ENCODE measurements around the gene YBEY.

YBEY gene

GRCh38 chr21:46248827-46249226 lies 37.3 kb upstream of the YBEY start:
- ATAC-seq, result no peak
- TF ChIP-seq ZFP30 (CRISPR knock-in tag; IDR thresholded peaks at IDR 0.05) (no peak), CSDC2 (CRISPR knock-in tag; IDR thresholded peaks at IDR 0.05) (no peak), GLIS3 (CRISPR knock-in tag; IDR thresholded peaks at IDR 0.05) (no peak), POU6F1 (CRISPR knock-in tag; IDR thresholded peaks at IDR 0.05; ENCODE audit: borderline replicate concordance, low read depth) (no peak), BACH2 (CRISPR knock-in tag; IDR thresholded peaks at IDR 0.05; ENCODE audit: borderline replicate concordance) (no peak), ESRRG (CRISPR knock-in tag; IDR thresholded peaks at IDR 0.05) (no peak), RARB (CRISPR knock-in tag; IDR thresholded peaks at IDR 0.05) (no peak)

- TF ChIP-seq ISL1 (CRISPR knock-in tag; IDR thresholded peaks at IDR 0.05) (no peak), OSR1 (CRISPR knock-in tag; IDR thresholded peaks at IDR 0.05) (no peak), TSHZ2 (CRISPR knock-in tag; IDR thresholded peaks at IDR 0.05) (no peak), TOX (CRISPR knock-in tag; IDR thresholded peaks at IDR 0.05; ENCODE audit: borderline replicate concordance) (no peak), POU6F1 (CRISPR knock-in tag; IDR thresholded peaks at IDR 0.05; ENCODE audit: borderline replicate concordance, low read depth) (no peak), ZNF565 (CRISPR knock-in tag; conservative IDR thresholded peaks at IDR 0.05; ENCODE audit: low read depth) (no peak), PPARA (CRISPR knock-in tag; IDR thresholded peaks at IDR 0.05; ENCODE audit: borderline replicate concordance) (no peak), CREB5 (CRISPR knock-in tag; IDR thresholded peaks at IDR 0.05; ENCODE audit: low read depth) (no peak), CSRNP3 (CRISPR knock-in tag; IDR thresholded peaks at IDR 0.05) (no peak), ZNF70 (CRISPR knock-in tag; IDR thresholded peaks at IDR 0.05) (no peak), SNAI2 (CRISPR knock-in tag; IDR thresholded peaks at IDR 0.05) (no peak), CSDC2 (CRISPR knock-in tag; IDR thresholded peaks at IDR 0.05) (no peak), ZFP30 (CRISPR knock-in tag; IDR thresholded peaks at IDR 0.05) (no peak), GLIS3 (CRISPR knock-in tag; IDR thresholded peaks at IDR 0.05) (no peak), ESRRG (CRISPR knock-in tag; IDR thresholded peaks at IDR 0.05) (no peak), PATZ1 (CRISPR knock-in tag; IDR thresholded peaks at IDR 0.05; ENCODE audit: borderline replicate concordance) (no peak), ARNTL (CRISPR knock-in tag; IDR thresholded peaks at IDR 0.05; ENCODE audit: borderline replicate concordance, low read depth) (no peak), BACH2 (CRISPR knock-in tag; IDR thresholded peaks at IDR 0.05; ENCODE audit: borderline replicate concordance) (no peak)
- ATAC-seq, result no peak; the same call in 2 of the 3 replicates
Measured at GRCh38 chr21:46250146-46250725, 35.9 kb upstream of the YBEY start.

Data from SK-N-SH treated with all-trans-retinoic acid at 6 μM for 48 hours (cell line).